ENCODE results near the gene NUDT3. TPM values are rescaled to one million over a fixed set of nuclear protein-coding genes. Genes with fewer than 3 reads are reported as not detected.

The NUDT3 gene
- total and polyA plus RNA-seq, 9 of the 15 experiments (the other 6 are each of a cell fraction or from before 2014, with no cell fraction given) = 5.4 to 81.2 (median 56.4) TPM

DNA sequence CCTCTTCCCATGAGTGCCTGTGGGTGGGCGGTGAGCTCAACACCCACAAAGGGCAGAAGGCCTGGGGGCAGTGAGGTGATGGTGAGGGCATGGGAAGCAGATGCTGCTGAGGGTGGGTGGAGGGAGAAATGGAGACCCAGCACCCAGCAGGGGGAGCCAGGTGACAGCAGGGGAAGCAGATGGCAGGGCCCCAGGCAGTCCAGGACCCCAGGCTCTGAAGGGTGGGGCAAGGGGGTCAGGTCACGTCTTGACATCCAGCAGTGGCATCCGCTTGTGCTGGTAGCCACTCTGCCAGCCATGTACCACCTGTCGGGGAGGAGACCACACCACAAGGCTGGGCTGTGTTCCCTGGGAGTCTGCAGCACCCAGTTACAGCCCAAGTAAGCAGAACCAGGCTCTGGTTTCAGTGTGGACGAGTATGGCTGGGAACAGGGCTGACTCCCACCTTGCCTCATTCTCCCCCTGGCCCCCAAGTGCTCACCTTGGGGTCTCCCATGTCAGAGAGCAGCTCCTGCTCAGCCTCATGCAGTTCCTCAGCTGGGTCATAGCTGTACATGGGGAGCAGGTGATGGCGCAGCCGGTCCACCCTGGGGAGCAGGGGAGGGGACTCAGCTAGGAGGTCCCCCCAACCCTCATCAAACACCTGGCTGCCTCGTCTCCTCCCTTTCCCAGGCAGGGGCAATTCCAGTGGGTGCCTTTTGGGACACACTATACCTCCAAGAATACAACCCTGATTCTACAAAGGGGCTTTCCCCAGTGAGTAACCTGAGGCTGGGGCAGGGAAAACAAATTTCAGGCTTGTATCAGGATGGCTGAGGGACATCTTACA lies 145.7 kb downstream of the NUDT3 start (continued):
- TF ChIP-seq KAT7 (CRISPR knock-in tag; IDR thresholded peaks at IDR 0.05; ENCODE audit: borderline replicate concordance) (no peak), STAG1 (CRISPR knock-in tag; IDR thresholded peaks at IDR 0.05; ENCODE audit: borderline replicate concordance) (peak; percentile 64), HNRNPUL1 (IDR thresholded peaks at IDR 0.05; ENCODE audit: low read length) (no peak; the same call in 1 of the 2 replicates), ZFP1 (CRISPR knock-in tag; IDR thresholded peaks at IDR 0.05) (no peak), SOX6 (IDR thresholded peaks at IDR 0.05) (no peak), NBN (IDR thresholded peaks at IDR 0.05; ENCODE audit: low read depth) (no peak), SIX5 (IDR thresholded peaks at IDR 0.05; ENCODE audit: borderline replicate concordance in 1 of 2, insufficient read depth in 1 of 2, low read depth in 1 of 2, low read length in 2 of 2) (no peak), ZFX (CRISPR knock-in tag; IDR thresholded peaks at IDR 0.05) (no peak), HNRNPK (IDR thresholded peaks at IDR 0.05; ENCODE audit: low read depth, low read length, poor library complexity, severe bottlenecking) (no peak), CBX3 (IDR thresholded peaks at IDR 0.05; ENCODE audit: borderline replicate concordance in 1 of 2, low read length in 2 of 2) (peak in 1 of 2 experiments; percentile 39; a peak in 1 of 3 replicates), FOXM1 (IDR thresholded peaks at IDR 0.05; ENCODE audit: low read depth) (no peak), FOXM1 (CRISPR knock-in tag; IDR thresholded peaks at IDR 0.05; ENCODE audit: low read depth) (no peak), IFI16 (CRISPR knock-in tag; IDR thresholded peaks at IDR 0.05) (no peak), FOXA1 (IDR thresholded peaks at IDR 0.05; ENCODE audit: borderline replicate concordance) (no peak), HINFP (tag; conservative IDR thresholded peaks at IDR 0.05; ENCODE audit: low read depth) (no peak), RFX1 (IDR thresholded peaks at IDR 0.05) (no peak), ELF1 (tag; IDR thresholded peaks at IDR 0.05) (no peak), SRSF9 (IDR thresholded peaks at IDR 0.05; ENCODE audit: borderline replicate concordance, low read depth, low read length) (no peak), TSC22D4 (tag; IDR thresholded peaks at IDR 0.05) (no peak), CSDE1 (IDR thresholded peaks at IDR 0.05) (no peak; a peak in 1 of 4 replicates), MEF2A (IDR thresholded peaks at IDR 0.05; ENCODE audit: control insufficient read depth, low read depth, low read length) (no peak), PML (IDR thresholded peaks at IDR 0.05; ENCODE audit: low read length) (peak; percentile 44)
- TF ChIP-seq, protein P1, sequence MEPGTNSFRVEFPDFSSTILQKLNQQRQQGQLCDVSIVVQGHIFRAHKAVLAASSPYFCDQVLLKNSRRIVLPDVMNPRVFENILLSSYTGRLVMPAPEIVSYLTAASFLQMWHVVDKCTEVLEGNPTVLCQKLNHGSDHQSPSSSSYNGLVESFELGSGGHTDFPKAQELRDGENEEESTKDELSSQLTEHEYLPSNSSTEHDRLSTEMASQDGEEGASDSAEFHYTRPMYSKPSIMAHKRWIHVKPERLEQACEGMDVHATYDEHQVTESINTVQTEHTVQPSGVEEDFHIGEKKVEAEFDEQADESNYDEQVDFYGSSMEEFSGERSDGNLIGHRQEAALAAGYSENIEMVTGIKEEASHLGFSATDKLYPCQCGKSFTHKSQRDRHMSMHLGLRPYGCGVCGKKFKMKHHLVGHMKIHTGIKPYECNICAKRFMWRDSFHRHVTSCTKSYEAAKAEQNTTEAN (CRISPR knock-in tag; IDR thresholded peaks at IDR 0.05) = no peak
- TF ChIP-seq, protein P2, sequence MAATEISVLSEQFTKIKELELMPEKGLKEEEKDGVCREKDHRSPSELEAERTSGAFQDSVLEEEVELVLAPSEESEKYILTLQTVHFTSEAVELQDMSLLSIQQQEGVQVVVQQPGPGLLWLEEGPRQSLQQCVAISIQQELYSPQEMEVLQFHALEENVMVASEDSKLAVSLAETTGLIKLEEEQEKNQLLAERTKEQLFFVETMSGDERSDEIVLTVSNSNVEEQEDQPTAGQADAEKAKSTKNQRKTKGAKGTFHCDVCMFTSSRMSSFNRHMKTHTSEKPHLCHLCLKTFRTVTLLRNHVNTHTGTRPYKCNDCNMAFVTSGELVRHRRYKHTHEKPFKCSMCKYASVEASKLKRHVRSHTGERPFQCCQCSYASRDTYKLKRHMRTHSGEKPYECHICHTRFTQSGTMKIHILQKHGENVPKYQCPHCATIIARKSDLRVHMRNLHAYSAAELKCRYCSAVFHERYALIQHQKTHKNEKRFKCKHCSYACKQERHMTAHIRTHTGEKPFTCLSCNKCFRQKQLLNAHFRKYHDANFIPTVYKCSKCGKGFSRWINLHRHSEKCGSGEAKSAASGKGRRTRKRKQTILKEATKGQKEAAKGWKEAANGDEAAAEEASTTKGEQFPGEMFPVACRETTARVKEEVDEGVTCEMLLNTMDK (IDR thresholded peaks at IDR 0.05; ENCODE audit: borderline replicate concordance, insufficient read depth, low read depth, low read length, poor library complexity, severe bottlenecking) = peak; percentile 94
